PC-9 (cell line): Measurements from ENCODE around the gene SNX18. TPM values are rescaled to one million over a fixed set of nuclear protein-coding genes. Genes with fewer than 3 reads are reported as not detected.

ENCODE experiments used
- BruUV-seq: library from RNA; stranded (reverse); fragments of 400-500 nt; replicated peaks from 2 replicates; lab custom pipeline; 2021; lab: Mats Ljungman, UMichigan
- CTCF ChIA-PET: fragments of 300-600 bp; sonication (Branson Sonifier 250); formaldehyde crosslinking; loops from one replicate; lab custom pipeline; 2022; ENCODE audit warnings: antibody characterized with exemption; lab: Charles Lee
- POLR2A ChIA-PET: fragments of 300-600 bp; sonication (Branson Sonifier 250); formaldehyde crosslinking; loops from one replicate; lab custom pipeline; 2022; ENCODE audit warnings: antibody characterized with exemption; ENCODE audit not compliant: unreplicated experiment; lab: Charles Lee
- DNase-seq, 2 experiments: peaks; one replicate each; pipeline versions ENCODE4 v3.0.0 to v3.0.0-alpha.2; 2015 to 2022; ENCODE audit warnings: mixed read lengths in 1 of 2
- H2AFZ ChIP-seq: fragments of 200-600 bp; sonication (generic); 2 replicates; pipeline ENCODE4 v1.8.1; 2017; ENCODE audit warnings: antibody characterized with exemption
- H3F3A ChIP-seq: fragments of 200-600 bp; sonication (generic); 2 replicates; pipeline ENCODE4 v1.8.1; 2017; ENCODE audit warnings: antibody characterized with exemption, mild to moderate bottlenecking, low read depth; ENCODE audit not compliant: insufficient read depth
- H3K27ac ChIP-seq: fragments of 200-600 bp; sonication (generic); 2 replicates; pipeline ENCODE4 v1.6.1; 2016; ENCODE audit warnings: mixed run types
- H3K27me3 ChIP-seq: fragments of 200-600 bp; sonication (generic); 2 replicates; pipeline ENCODE4 v1.6.1; 2016; ENCODE audit warnings: low read depth, mixed run types; ENCODE audit not compliant: insufficient read depth
- H3K36me3 ChIP-seq: fragments of 200-600 bp; sonication (generic); 2 replicates; pipeline ENCODE4 v1.6.1; 2016; ENCODE audit warnings: low read depth, mixed run types
- H3K4me1 ChIP-seq: fragments of 200-600 bp; sonication (generic); replicated peaks from 2 replicates; pipeline ENCODE4 v1.6.1; 2016; ENCODE audit warnings: mixed run types; ENCODE audit not compliant: insufficient read depth
- H3K4me2 ChIP-seq: fragments of 200-600 bp; sonication (generic); 2 replicates; pipeline ENCODE4 v1.6.1; 2017; ENCODE audit warnings: mixed run types
- H3K4me3 ChIP-seq: fragments of 200-600 bp; sonication (generic); 2 replicates; pipeline ENCODE4 v1.6.1; 2016; ENCODE audit warnings: mixed run types
- H3K79me2 ChIP-seq: fragments of 200-600 bp; sonication (generic); 2 replicates; pipeline ENCODE4 v1.6.1; 2017; ENCODE audit warnings: low read depth, mixed run types
- H3K9me2 ChIP-seq: fragments of 200-600 bp; sonication (generic); 2 replicates; pipeline ENCODE4 v1.8.1; 2017; ENCODE audit warnings: mild to moderate bottlenecking; ENCODE audit not compliant: insufficient read depth
- H3K9me3 ChIP-seq: fragments of 200-600 bp; sonication (generic); 2 replicates; pipeline ENCODE4 v1.8.1; 2016; ENCODE audit warnings: low read depth; ENCODE audit not compliant: insufficient read depth
- H4K20me1 ChIP-seq: fragments of 200-600 bp; sonication (generic); 2 replicates; pipeline ENCODE4 v1.8.1; 2017; ENCODE audit not compliant: insufficient read depth
- CTCF ChIP-seq: fragments of 200-600 bp; sonication (generic); conservative IDR thresholded peaks from 2 replicates; pipeline ENCODE4 v1.6.1; 2017; ENCODE audit warnings: mixed run types, antibody characterized with exemption, mild to moderate bottlenecking, moderate library complexity
- EZH2 ChIP-seq: fragments of 200-600 bp; sonication (generic); IDR thresholded peaks from 2 replicates; pipeline ENCODE4 v1.8.0; 2017; ENCODE audit warnings: antibody characterized with exemption, low read depth
- intact Hi-C: fragments of 100-400 bp; cut with micrococcal nuclease; formaldehyde crosslinking; loops from one replicate; pipeline ENCODE4 v1.10.0; 2022; ENCODE audit not compliant: unreplicated experiment
- total RNA-seq: library from RNA; stranded (reverse); gene quantifications from 2 replicates; pipeline ENCODE4 v1.2.3, GENCODE V29; 2021

SNX18 gene
- total RNA-seq, 1 experiment from 2014 or later, result 9.7 TPM

GRCh38 chr5:54577937-54578653, 60.5 kb downstream of the SNX18 start:
- ChIA-PET POLR2A (no interaction called here), CTCF (no interaction called here)
- Histone ChIP-seq H3K4me2 (no peak overlapping the region), H3K36me3 (no peaks in the 10 kb centered on the region), H3K27me3 (no peaks in the 10 kb centered on the region), H3K9me2 (no peaks in the 10 kb centered on the region), H3K27ac (no peak overlapping the region), H4K20me1 (no peaks in the 10 kb centered on the region), H3K79me2 (no peaks in the 10 kb centered on the region), H3K4me3 (no peak overlapping the region), H3F3A (no peaks in the 10 kb centered on the region), H3K9me3 (no peaks in the 10 kb centered on the region), H3K4me1 (no peaks in the 10 kb centered on the region), H2AFZ (no peak overlapping the region)
- TF ChIP-seq EZH2 (no peak), CTCF (no peak)
- no TSS peak for BruUV-seq
- intact Hi-C loops, result no loop called here
- no peak for DNase-seq

- no peaks in the 10 kb centered on the region for H4K20me1 ChIP-seq
- no peak overlapping the region for H2AFZ ChIP-seq
- H3K79me2 ChIP-seq, result no peaks in the 10 kb centered on the region
- TF ChIP-seq CTCF, result no peak
- H3K4me2 ChIP-seq, result no peak overlapping the region
- no peaks in the 10 kb centered on the region for H3K4me1 ChIP-seq
- H3K9me2 ChIP-seq, result no peaks in the 10 kb centered on the region
- ChIA-PET POLR2A (no interaction called here), CTCF (no interaction called here)
- no peaks in the 10 kb centered on the region for H3K36me3 ChIP-seq
- H3K4me3 ChIP-seq, result no peak overlapping the region
- DNase-seq, result no peak
- intact Hi-C loops, result no loop called here
- H3K27ac ChIP-seq, result no peak overlapping the region
- H3F3A ChIP-seq, result no peaks in the 10 kb centered on the region
- no peaks in the 10 kb centered on the region for H3K9me3 ChIP-seq
- no TSS peak for BruUV-seq
- no peaks in the 10 kb centered on the region for H3K27me3 ChIP-seq
Measured at GRCh38 chr5:54579591-54580295, 62.2 kb downstream of the SNX18 start.

- BruUV-seq, result no TSS peak
- no peaks in the 10 kb centered on the region for H4K20me1 ChIP-seq
- H3K36me3 ChIP-seq, result no peaks in the 10 kb centered on the region
- intact Hi-C loops, result no loop called here
- no peak overlapping the region for H3K4me3 ChIP-seq
- no peaks in the 10 kb centered on the region for H3K27me3 ChIP-seq
- H3K9me2 ChIP-seq, result no peaks in the 10 kb centered on the region
- CTCF ChIA-PET, result no interaction called here
- H3F3A ChIP-seq, result no peaks in the 10 kb centered on the region
- POLR2A ChIA-PET, result no interaction called here
- H3K79me2 ChIP-seq, result no peaks in the 10 kb centered on the region
- no peak overlapping the region for H2AFZ ChIP-seq
- TF ChIP-seq EZH2 (no peak), CTCF (no peak)
- no peak overlapping the region for H3K4me2 ChIP-seq
- H3K9me3 ChIP-seq, result no peaks in the 10 kb centered on the region
- H3K27ac ChIP-seq, result no peak overlapping the region
- no peak for DNase-seq
- no peaks in the 10 kb centered on the region for H3K4me1 ChIP-seq
Measured at GRCh38 chr5:54580997-54581811, 63.6 kb downstream of the SNX18 start.
